Left kidney (tissue), 2 donors: ENCODE measurements around the gene CALN1. TPM values are rescaled to one million over a fixed set of nuclear protein-coding genes. Genes with fewer than 3 reads are reported as not detected.
"Not testable (repeated sequence)": the region's sequence is repeated elsewhere in the genome, so short reads cannot be mapped to it uniquely, and the experiment has no call there.

Experiments used
- DNase-seq: peaks from one replicate; pipeline ENCODE4 v3.0.0-alpha.2; 2013
- polyA plus RNA-seq: library from polyadenylated mRNA; unstranded; fragments of 120-200 nt; gene quantifications from one replicate; pipeline ENCODE4 v1.2.1, GENCODE V29; 2013; ENCODE audit not compliant: insufficient read length

The CALN1 gene
- polyA plus RNA-seq, 1 donor: 1.5 TPM

DNA sequence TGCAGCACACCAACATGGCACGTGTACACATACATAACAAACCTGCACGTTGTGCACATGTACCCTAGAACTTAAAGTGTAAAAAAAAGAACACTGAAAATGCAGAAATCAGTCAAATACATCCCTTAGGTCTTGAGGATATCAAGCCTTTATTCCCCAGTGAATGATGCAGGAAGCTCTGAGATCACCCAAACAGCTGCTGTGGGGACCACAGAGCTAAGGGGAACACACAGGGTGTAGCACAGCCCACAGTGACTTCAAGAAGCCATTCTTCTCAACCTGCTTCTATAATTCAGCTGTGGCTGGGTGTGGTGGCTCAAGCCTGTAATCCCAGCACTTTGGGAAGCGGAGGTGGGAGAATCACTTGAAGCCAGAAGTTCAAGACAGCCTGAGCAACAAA lies 314.9 kb downstream of the CALN1 start:
- no peak for DNase-seq

DNA sequence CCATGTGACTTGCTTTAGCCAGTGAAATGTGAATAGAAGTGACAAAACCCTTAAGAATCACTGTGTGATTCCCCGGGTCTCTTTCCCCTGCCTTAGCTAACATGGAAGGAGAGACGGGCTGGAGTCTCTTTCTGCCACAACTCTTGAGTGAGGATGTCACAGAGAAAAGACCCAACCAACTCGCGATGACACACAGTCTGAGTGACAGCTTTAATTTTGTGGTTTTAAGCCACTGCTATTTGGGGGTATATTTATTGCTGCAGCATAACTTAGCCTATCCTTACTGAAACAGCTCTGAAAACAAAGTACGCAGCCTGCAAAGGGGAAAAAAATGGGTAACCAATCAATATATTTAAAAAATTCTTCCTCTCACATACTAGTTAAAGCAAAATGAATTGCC lies 319.4 kb downstream of the CALN1 start:
- DNase-seq: no peak

DNA sequence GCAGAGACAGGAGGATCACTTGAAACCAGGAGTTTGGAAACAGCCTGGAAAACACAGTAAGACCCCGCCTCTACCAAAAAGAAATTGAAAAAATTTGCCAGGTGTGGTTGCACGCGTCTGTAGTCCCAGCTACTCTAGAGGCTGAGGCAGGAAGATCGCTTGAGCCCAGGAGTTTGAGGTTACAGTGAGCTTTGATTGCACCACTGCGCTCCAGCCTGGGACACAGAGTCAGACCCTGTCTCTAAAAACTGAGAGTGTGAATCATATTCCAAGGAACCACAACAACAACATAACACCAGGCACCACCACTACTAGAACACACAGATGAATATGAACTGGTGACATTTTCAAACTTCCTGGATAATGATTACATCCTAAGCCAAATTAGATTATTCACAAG lies 324.2 kb downstream of the CALN1 start:
- DNase-seq: no peak

- DNase-seq: no peak
Observed at GRCh38 chr7:72080865-72081510, 331.1 kb downstream of the CALN1 start.

DNA sequence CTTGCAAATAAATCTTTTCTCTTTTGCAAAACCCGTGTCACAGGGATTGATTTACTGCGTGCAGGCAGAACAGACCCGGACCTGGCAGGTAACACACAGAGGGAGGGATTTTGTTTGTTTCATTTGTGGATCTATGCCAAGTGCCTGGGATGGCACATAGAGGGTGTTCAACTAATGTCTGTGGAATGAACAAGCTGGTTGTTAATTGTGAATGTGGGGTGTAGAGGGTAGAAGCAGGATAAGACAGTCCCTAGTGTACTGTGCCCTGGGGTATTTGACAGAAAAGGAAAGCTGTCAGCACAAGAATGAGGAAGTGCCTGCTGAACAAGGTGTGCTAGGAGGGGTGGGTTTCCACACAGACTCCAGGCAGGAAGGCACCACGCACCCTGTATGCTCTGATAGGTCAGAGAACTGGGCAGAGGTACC lies 331.8 kb downstream of the CALN1 start:
- no peak for DNase-seq

DNA sequence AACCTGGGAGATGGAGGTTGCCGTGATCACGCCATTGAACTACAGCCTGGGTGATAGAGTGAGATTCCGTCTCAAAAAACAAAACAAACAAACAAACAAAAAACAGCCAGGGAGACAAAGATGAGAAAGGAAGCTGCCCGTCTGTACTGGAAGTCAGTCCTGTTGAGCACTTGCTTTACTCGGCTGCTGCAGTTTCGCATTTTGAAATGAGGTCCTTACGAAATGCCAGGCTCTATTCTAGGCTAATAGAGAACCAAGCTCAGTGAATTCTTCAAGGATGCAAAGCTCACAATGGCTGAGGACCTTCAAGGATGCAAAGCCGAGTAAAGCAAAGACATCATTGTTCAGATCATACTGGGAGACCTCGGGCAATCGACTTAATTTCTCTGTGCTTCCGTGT lies 333.3 kb downstream of the CALN1 start:
- no peak for DNase-seq

DNA sequence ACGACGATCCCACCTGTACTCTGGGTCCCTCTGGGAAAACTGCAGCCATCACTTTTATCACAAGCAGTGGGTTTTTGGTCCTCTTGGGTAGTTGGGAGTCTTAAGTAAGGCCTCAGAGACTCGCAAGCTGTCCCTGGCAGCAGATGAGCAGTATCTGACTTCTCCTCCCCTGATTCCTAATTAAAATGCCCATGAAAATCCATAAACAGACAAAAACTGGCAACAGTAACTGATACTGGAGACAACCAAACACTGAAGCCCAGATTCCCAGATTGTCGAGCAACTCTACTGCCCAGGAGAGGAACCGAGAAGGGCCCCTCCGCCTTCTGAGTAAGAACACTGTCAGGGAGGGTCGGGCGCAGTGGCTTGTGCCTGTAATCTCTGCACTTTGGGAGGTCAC lies 333.8 kb downstream of the CALN1 start:
- no peak for DNase-seq

DNA sequence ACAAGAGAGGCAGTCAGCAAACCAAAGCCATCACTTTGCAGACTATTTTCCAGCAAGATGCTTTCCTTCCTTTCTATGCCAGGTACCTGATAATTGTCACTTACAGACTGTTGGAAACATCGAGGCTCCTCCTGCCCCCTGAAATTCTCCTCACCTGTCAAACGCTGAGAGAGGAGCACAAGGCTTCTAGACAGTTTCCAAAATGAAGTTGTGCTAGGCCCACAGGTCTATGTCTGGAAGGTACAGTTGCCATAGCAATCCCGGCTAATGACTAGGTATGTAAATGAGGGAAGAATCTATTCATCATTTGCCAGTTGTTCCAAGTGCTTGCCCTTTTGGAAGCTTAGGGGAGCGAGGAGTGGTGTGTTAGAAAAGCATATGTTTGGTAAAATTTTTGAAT lies 334.4 kb downstream of the CALN1 start:
- no peak for DNase-seq

DNA sequence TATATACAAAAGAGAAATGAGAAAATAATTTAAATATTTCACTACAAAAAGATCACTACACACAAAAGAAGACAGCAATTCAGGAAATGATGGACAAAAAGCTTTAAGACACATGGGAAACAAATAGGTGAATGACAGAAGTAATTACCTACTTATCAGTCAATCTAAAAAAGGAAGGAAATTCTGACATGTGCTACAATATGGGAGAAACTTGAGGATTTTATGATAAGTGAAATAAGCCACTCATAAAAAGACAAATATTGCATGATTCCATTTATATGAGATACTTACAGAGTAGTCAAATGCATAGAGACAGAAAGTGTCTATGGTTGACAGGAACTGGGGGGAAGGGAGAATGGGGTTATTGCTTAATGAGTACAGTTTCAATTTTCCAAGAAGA lies 339.2 kb downstream of the CALN1 start:
- DNase-seq: no peak

DNA sequence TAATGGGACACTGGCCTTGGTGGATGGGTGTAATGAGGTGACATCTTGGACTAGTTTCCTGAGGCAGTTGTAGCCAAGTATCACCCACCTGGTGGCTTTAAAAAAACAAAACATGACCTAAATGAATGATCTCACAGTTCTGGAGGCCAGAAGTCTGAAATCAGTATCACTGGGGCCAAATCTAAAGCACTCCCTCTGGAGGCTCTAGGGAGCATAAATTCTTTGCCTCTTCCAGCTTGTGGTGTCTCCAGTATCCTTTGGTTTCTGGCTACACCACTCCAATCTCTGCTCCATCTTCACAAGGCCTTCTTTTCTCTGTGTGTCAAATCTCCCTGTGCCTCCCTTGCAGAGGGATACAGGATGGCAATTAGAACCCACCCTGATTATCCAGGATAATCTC lies 342.9 kb downstream of the CALN1 start:
- no peak for DNase-seq

GRCh38 chr7:72065764-72066163 lies 346.4 kb downstream of the CALN1 start:
- not testable (repeated sequence) for DNase-seq

GRCh38 chr7:72064916-72065315 lies 347.2 kb downstream of the CALN1 start:
- DNase-seq: no peak

DNA sequence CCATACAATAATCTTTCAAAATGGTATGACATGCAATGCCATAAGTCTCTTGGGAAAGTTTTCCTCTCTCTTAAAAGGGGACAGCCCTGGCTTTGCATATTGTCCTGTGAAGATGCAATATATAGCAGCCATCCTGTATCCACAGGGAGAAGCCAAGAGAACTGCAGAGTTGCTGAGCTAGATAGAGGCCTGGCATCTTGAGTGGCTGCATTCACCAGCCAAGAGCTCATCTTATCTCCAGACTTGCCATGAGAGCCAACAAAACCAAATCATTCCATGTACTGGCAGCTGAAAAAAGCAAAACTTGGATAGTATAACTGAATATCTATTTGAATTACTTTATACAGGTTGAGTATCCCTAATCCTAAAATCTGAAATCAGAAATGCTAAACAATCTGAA lies 348.8 kb downstream of the CALN1 start:
- no peak for DNase-seq

DNA sequence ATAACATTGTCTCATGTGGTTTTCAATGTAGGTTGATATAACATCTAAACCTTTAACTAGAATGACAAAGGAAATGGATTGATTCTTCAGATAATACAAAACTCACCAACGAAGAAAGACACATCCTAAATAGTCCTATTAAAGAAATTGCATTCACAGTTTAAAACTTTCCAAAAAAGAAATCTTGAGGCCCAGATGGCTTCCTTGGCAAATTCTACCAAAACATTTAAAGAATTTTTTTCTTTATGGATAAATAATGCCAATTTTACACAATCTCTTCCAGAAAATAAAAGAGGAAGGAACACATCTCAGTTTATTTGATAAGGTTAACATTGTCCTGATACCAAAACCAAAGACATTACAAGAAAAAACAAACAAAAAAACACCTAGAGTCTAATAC lies 349.5 kb downstream of the CALN1 start:
- no peak for DNase-seq

GRCh38 chr7:72059925-72060324 lies 352.2 kb downstream of the CALN1 start:
- no peak for DNase-seq

DNA sequence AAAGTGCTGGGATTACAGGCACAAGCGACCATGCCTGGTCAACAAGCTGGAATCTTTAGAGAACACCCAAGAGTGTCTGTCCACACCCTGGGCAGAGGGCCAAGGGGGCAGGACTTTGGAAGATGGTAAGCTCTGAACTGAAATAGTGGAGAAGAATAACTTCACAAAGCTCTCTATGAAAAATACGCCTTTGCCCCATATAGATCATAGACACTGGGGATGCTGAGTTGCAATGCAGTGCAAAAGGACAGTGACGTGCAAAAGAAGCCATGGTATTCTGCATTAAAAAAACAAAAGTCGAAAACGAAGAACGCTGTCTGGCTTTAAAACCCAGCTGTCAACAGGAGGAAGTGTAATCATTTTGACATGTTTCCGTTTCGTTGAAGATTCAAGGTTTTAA lies 353.6 kb downstream of the CALN1 start:
- DNase-seq: no peak

DNA sequence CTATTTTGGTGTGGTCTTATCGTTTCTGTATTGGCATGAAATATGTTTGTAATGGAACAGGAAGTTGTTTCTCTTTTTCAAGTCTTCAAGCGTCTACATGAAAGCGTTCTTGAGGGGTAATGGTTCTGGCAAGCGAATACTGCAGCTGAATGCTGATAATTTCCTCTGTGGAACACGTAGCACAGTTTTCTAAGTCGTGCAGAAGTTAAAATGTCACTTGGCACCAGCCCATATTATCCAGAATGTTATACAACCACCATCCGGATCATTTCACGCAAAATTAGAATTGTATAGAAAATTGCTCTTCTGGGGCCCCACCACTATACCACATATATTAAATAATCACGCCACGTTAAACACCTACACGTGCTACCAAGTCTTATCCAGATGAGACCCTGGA lies 354.3 kb downstream of the CALN1 start:
- DNase-seq: no peak

DNA sequence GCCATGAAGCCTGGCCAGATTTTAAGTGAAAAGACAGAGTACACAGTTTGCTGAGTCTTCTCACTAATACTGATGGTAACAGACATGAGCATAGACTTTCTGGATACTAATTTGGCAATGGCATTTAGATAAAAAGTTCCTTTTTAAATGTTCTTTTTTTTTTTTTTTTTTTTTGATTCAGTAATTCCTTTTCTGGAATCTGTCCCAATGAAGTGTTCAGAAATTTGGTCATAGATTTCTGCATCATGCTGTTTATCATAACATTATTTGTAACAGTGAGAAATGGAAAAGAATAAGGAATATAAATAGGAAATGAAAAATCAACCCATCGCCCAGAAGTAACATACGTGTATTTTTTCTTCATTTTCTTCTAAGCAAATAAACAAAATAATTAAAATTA lies 354.9 kb downstream of the CALN1 start:
- DNase-seq: no peak

GRCh38 chr7:72055426-72055825 lies 356.7 kb downstream of the CALN1 start:
- no peak for DNase-seq

GRCh38 chr7:72053292-72053691 lies 358.8 kb downstream of the CALN1 start:
- no peak for DNase-seq

DNA sequence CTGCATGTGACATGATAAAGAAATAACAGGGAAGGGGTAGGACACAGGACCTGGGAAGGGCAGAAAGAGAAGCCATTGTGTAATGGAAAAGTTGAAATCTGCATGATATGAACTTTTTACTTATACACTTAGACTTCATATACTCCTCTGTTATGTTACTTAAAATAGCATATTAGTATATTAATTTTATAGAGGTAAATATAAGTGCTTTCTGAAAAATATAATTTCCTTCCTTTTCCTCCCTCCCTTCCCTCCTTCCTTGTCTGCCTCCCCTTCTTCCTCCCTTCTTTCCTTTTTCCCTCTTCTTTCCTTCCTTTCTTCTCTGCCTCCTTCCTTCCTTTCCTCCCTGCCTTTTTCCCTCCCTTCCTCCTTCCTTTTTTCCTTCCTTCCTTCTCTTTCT lies 363.7 kb downstream of the CALN1 start:
- no peak for DNase-seq

- DNase-seq: no peak
Observed at GRCh38 chr7:72042855-72043254, 369.3 kb downstream of the CALN1 start.

GRCh38 chr7:72040641-72041040 lies 371.5 kb downstream of the CALN1 start:
- DNase-seq: no peak

GRCh38 chr7:72039460-72039859 lies 372.7 kb downstream of the CALN1 start:
- no peak for DNase-seq
